Measurements from ENCODE around the gene GZMH.
"Not testable (repeated sequence)": the region's sequence is repeated elsewhere in the genome, so short reads cannot be mapped to it uniquely, and the experiment has no call there.

Gene GZMH

DNA sequence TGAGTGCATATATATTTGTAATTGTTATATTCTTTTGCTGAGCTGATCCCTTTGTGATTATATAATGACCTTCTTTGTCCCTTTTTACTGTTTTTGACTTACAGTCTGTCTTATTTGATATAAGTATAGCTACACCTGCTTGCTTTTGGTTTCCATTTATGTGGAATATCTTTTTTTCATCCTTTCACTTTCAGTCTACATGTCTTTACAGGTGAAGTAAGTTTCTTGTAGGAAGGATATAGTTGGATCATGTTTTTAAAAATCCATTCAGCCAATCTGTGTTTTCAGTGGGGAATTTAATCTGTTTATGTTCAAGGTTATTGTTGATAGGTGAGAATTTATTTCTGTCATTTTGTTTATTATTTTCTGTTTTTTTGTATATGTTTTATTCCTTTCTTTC lies 12.1 kb downstream of the GZMH start:
- Histone ChIP-seq H3K36me3 (ENCODE audit: control insufficient read depth, insufficient read depth, low read length) (no peaks in the 10 kb centered on the region), H3K27ac (ENCODE audit: insufficient read depth, low read length, poor library complexity, severe bottlenecking) (no peak overlapping the region), H3K9me3 (ENCODE audit: control insufficient read depth, low read length) (no peaks in the 10 kb centered on the region), H3K4me3 (ENCODE audit: insufficient read depth, low read depth, low read length, poor library complexity, severe bottlenecking) (no peak overlapping the region), H3K4me1 (ENCODE audit: control insufficient read depth, insufficient read depth, low read length, poor library complexity, severe bottlenecking) (no peaks in the 10 kb centered on the region), H3K27me3 (replicated peaks; ENCODE audit: control insufficient read depth, insufficient read depth, low read length, poor library complexity, severe bottlenecking) (no peaks in the 10 kb centered on the region)
- DNase-seq: no peak

- H3K9me3 ChIP-seq (ENCODE audit: control insufficient read depth, low read length): no peaks in the 10 kb centered on the region
- H3K4me3 ChIP-seq (ENCODE audit: insufficient read depth, low read depth, low read length, poor library complexity, severe bottlenecking): no peak overlapping the region
- DNase-seq: no peak
- H3K27me3 ChIP-seq (replicated peaks; ENCODE audit: control insufficient read depth, insufficient read depth, low read length, poor library complexity, severe bottlenecking): no peaks in the 10 kb centered on the region
- no peak overlapping the region for H3K27ac ChIP-seq (ENCODE audit: insufficient read depth, low read length, poor library complexity, severe bottlenecking)
- H3K4me1 ChIP-seq (ENCODE audit: control insufficient read depth, insufficient read depth, low read length, poor library complexity, severe bottlenecking): no peaks in the 10 kb centered on the region
- H3K36me3 ChIP-seq (ENCODE audit: control insufficient read depth, insufficient read depth, low read length): no peaks in the 10 kb centered on the region
Measured at GRCh38 chr14:24595073-24595808, 14.2 kb downstream of the GZMH start.

- H3K9me3 ChIP-seq (ENCODE audit: control insufficient read depth, low read length); H3K4me1 ChIP-seq (ENCODE audit: control insufficient read depth, insufficient read depth, low read length, poor library complexity, severe bottlenecking); H3K27ac ChIP-seq (ENCODE audit: insufficient read depth, low read length, poor library complexity, severe bottlenecking); DNase-seq; H3K36me3 ChIP-seq (ENCODE audit: control insufficient read depth, insufficient read depth, low read length); H3K4me3 ChIP-seq (ENCODE audit: insufficient read depth, low read depth, low read length, poor library complexity, severe bottlenecking); H3K27me3 ChIP-seq (replicated peaks; ENCODE audit: control insufficient read depth, insufficient read depth, low read length, poor library complexity, severe bottlenecking): not testable (repeated sequence)
Measured at GRCh38 chr14:24591004-24591403, 18.5 kb downstream of the GZMH start.

DNA sequence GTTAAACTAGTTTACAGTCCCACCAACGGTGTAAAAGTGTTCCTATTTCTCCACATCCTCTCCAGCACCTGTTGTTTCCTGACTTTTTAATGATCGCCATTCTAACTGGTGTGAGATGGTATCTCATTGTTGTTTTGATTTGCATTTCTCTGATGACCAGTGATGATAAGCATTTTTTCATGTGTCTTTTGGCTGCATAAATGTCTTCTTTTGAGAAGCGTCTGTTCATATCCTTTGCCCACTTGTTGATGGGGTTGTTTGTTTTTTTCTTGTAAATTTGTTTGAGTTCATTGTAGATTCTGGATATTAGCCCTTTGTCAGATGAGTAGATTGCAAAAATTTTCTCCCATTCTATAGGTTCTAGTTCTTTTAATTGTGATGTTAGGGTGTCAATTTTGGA lies 25.1 kb downstream of the GZMH start:
- H3K4me1 ChIP-seq (ENCODE audit: control insufficient read depth, insufficient read depth, low read length, poor library complexity, severe bottlenecking); H3K27me3 ChIP-seq (replicated peaks; ENCODE audit: control insufficient read depth, insufficient read depth, low read length, poor library complexity, severe bottlenecking); DNase-seq; H3K36me3 ChIP-seq (ENCODE audit: control insufficient read depth, insufficient read depth, low read length); H3K9me3 ChIP-seq (ENCODE audit: control insufficient read depth, low read length); H3K4me3 ChIP-seq (ENCODE audit: insufficient read depth, low read depth, low read length, poor library complexity, severe bottlenecking); H3K27ac ChIP-seq (ENCODE audit: insufficient read depth, low read length, poor library complexity, severe bottlenecking): not testable (repeated sequence)

GRCh38 chr14:24578558-24578957 lies 30.9 kb downstream of the GZMH start:
- Histone ChIP-seq H3K27me3 (replicated peaks; ENCODE audit: control insufficient read depth, insufficient read depth, low read length, poor library complexity, severe bottlenecking) (no peaks in the 10 kb centered on the region), H3K4me1 (ENCODE audit: control insufficient read depth, insufficient read depth, low read length, poor library complexity, severe bottlenecking) (no peaks in the 10 kb centered on the region), H3K27ac (ENCODE audit: insufficient read depth, low read length, poor library complexity, severe bottlenecking) (no peak overlapping the region), H3K9me3 (ENCODE audit: control insufficient read depth, low read length) (no peaks in the 10 kb centered on the region), H3K4me3 (ENCODE audit: insufficient read depth, low read depth, low read length, poor library complexity, severe bottlenecking) (no peak overlapping the region), H3K36me3 (ENCODE audit: control insufficient read depth, insufficient read depth, low read length) (no peaks in the 10 kb centered on the region)
- DNase-seq: no peak

DNA sequence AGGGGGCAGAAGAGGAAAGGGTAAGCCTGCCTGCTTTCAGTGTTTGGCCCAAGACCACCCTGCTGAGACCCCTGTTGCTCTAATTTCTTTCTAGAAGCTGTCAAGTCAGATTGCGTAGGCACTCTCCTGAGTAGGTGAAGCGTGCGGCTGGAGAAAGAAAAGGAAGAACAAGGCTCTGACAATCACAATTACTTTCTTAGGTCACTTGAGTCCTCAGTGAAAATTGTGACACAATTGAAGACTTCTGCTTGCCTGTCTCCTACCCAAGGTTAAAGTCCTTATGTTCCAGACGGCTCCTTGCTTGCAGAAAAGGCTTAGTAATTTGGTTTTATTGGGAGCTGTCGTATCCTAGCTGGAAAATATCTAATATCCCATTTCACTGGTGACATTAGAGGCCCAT lies 32.7 kb downstream of the GZMH start:
- Histone ChIP-seq H3K36me3 (ENCODE audit: control insufficient read depth, insufficient read depth, low read length) (no peaks in the 10 kb centered on the region), H3K4me3 (ENCODE audit: insufficient read depth, low read depth, low read length, poor library complexity, severe bottlenecking) (no peak overlapping the region), H3K27me3 (replicated peaks; ENCODE audit: control insufficient read depth, insufficient read depth, low read length, poor library complexity, severe bottlenecking) (no peaks in the 10 kb centered on the region), H3K27ac (ENCODE audit: insufficient read depth, low read length, poor library complexity, severe bottlenecking) (no peak overlapping the region), H3K4me1 (ENCODE audit: control insufficient read depth, insufficient read depth, low read length, poor library complexity, severe bottlenecking) (no peaks in the 10 kb centered on the region), H3K9me3 (ENCODE audit: control insufficient read depth, low read length) (no peaks in the 10 kb centered on the region)
- no peak for DNase-seq

- Histone ChIP-seq H3K27me3 (replicated peaks; ENCODE audit: control insufficient read depth, insufficient read depth, low read length, poor library complexity, severe bottlenecking) (no peaks in the 10 kb centered on the region), H3K9me3 (ENCODE audit: control insufficient read depth, low read length) (no peaks in the 10 kb centered on the region), H3K4me1 (ENCODE audit: control insufficient read depth, insufficient read depth, low read length, poor library complexity, severe bottlenecking) (no peaks in the 10 kb centered on the region), H3K36me3 (ENCODE audit: control insufficient read depth, insufficient read depth, low read length) (no peaks in the 10 kb centered on the region), H3K4me3 (ENCODE audit: insufficient read depth, low read depth, low read length, poor library complexity, severe bottlenecking) (no peak within 1 kb of the TSS), H3K27ac (ENCODE audit: insufficient read depth, low read length, poor library complexity, severe bottlenecking) (no peak within 1 kb of the TSS)
- DNase-seq: no peak
Measured at GRCh38 chr14:24576182-24576581, 33.3 kb downstream of the GZMH start, which contains the start of gene CTSG. CTSG (minus strand) TSS chr14:24576250; CDS start chr14:24576223, 27 bp downstream.

DNA sequence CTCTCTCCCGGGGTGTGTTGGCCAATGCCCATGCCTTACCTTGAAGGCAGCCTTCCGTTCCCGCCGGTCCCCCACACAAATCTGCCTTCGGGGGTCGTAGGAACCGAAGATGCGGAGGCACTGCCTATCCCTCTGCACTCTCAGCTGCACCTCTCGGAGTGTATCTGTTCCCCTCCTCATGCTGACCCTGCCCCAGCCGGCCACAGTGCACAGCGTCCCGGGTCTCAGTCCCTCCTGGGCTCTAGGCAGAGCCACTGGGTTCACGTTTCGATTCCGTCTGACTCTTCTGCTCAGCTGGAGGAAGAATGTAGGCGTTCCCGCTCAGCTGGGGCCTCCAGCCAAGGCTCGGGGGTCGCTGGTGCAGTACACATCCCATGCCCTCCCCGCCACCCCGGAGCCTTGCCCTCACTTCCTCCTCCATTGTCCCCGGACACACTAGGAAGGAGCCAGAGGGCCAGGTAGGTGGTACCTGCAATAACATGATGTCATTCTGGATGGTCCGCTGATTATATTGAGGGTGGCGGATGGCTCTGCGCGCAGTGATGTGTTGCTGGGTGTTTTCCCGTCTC lies 35.2 kb downstream of the GZMH start:
- Histone ChIP-seq H3K36me3 (ENCODE audit: control insufficient read depth, insufficient read depth, low read length) (no peaks in the 10 kb centered on the region), H3K27me3 (replicated peaks; ENCODE audit: control insufficient read depth, insufficient read depth, low read length, poor library complexity, severe bottlenecking) (no peaks in the 10 kb centered on the region), H3K9me3 (ENCODE audit: control insufficient read depth, low read length) (no peaks in the 10 kb centered on the region), H3K27ac (ENCODE audit: insufficient read depth, low read length, poor library complexity, severe bottlenecking) (no peak overlapping the region), H3K4me3 (ENCODE audit: insufficient read depth, low read depth, low read length, poor library complexity, severe bottlenecking) (no peak overlapping the region), H3K4me1 (ENCODE audit: control insufficient read depth, insufficient read depth, low read length, poor library complexity, severe bottlenecking) (no peaks in the 10 kb centered on the region)
- no peak for DNase-seq

- no peak overlapping the region for H3K27ac ChIP-seq (ENCODE audit: insufficient read depth, low read length, poor library complexity, severe bottlenecking)
- no peaks in the 10 kb centered on the region for H3K27me3 ChIP-seq (replicated peaks; ENCODE audit: control insufficient read depth, insufficient read depth, low read length, poor library complexity, severe bottlenecking)
- H3K4me3 ChIP-seq (ENCODE audit: insufficient read depth, low read depth, low read length, poor library complexity, severe bottlenecking): no peak overlapping the region
- DNase-seq: no peak
- no peaks in the 10 kb centered on the region for H3K4me1 ChIP-seq (ENCODE audit: control insufficient read depth, insufficient read depth, low read length, poor library complexity, severe bottlenecking)
- H3K36me3 ChIP-seq (ENCODE audit: control insufficient read depth, insufficient read depth, low read length): no peaks in the 10 kb centered on the region
- H3K9me3 ChIP-seq (ENCODE audit: control insufficient read depth, low read length): peaks cover 4% of the 10 kb centered on the region
Measured at GRCh38 chr14:24566318-24566717, 43.2 kb downstream of the GZMH start.

DNA sequence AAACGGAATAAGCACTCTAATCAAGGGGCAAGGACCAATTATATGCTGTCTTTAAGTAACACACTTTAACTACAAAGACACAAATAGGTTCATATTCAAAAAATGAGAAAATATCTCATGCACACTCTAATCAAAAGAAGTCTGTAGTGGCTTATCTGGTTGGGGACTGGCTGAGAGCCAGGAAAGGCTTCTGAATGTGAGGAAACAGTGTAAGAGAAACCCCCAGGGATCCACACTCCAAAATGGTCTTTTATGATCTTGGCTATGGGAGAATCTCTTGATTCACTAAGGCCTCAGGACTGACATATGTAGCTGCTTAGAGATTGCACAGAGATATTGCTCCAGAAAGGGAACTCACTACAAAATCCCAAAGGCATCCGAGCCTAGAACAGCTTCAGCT lies 43.7 kb downstream of the GZMH start:
- Histone ChIP-seq H3K27ac (ENCODE audit: insufficient read depth, low read length, poor library complexity, severe bottlenecking) (no peak overlapping the region), H3K4me1 (ENCODE audit: control insufficient read depth, insufficient read depth, low read length, poor library complexity, severe bottlenecking) (no peaks in the 10 kb centered on the region), H3K36me3 (ENCODE audit: control insufficient read depth, insufficient read depth, low read length) (no peaks in the 10 kb centered on the region), H3K27me3 (replicated peaks; ENCODE audit: control insufficient read depth, insufficient read depth, low read length, poor library complexity, severe bottlenecking) (no peaks in the 10 kb centered on the region), H3K9me3 (ENCODE audit: control insufficient read depth, low read length) (peaks cover 4% of the 10 kb centered on the region), H3K4me3 (ENCODE audit: insufficient read depth, low read depth, low read length, poor library complexity, severe bottlenecking) (no peak overlapping the region)
- DNase-seq: no peak

Data from effector memory CD4-positive, alpha-beta T cell (primary cell).